WTC11 (cell line): ENCODE data around the gene STYXL2.

Experiments used
- CTCF ChIP-seq: fragments of 200-600 bp; IDR thresholded peaks from 2 replicates; pipeline ENCODE4 v1.8.0; 2022; ENCODE audit warnings: antibody characterized with exemption
- FOXP4 ChIP-seq: sonication (generic); formaldehyde crosslinking; IDR thresholded peaks from 2 replicates; pipeline ENCODE4 v1.8.0; 2022; ENCODE audit warnings: mild to moderate bottlenecking, missing genetic modification reagents
- TCF7 ChIP-seq: sonication (generic); formaldehyde crosslinking; IDR thresholded peaks from 2 replicates; pipeline ENCODE4 v1.8.0; 2022; ENCODE audit warnings: mild to moderate bottlenecking, low read depth, missing genetic modification reagents, moderate library complexity
- ZNF423 ChIP-seq: fragments of 250-450 bp; sonication (Bioruptor Pico); IDR thresholded peaks from 2 replicates; pipeline ENCODE4 v2.1.2; 2022; ENCODE audit warnings: mild to moderate bottlenecking, moderate library complexity

- no peak for TF ChIP-seq CTCF
- TF ChIP-seq TCF7 (CRISPR knock-in tag): no peak
- no peak for TF ChIP-seq FOXP4 (CRISPR knock-in tag)
- no peak for TF ChIP-seq ZNF423 (CRISPR knock-in tag)
Observed at GRCh38 chr1:167077128-167077867, 16.6 kb upstream of the STYXL2 start.
